B cell (primary cell): Measurements from ENCODE around the gene SHC2. TPM values are rescaled to one million over a fixed set of nuclear protein-coding genes. Genes with fewer than 3 reads are reported as not detected.

Source experiments
- ATAC-seq: fragments of 200-7000 bp; cut with Tn5 transposase; one replicate; pipeline ENCODE4 v1.10.0; 2021; ENCODE audit warnings: low read depth, mild to moderate bottlenecking, moderate number of reproducible peaks, moderate library complexity
- CTCF ChIA-PET: fragments of 350-600 bp; sonication (Branson Sonifier 250); formaldehyde crosslinking; loops from one replicate; lab custom pipeline; 2021; ENCODE audit warnings: antibody characterized with exemption, inconsistent platforms; lab: Charles Lee
- POLR2A ChIA-PET: fragments of 350-600 bp; sonication (Branson Sonifier 250); formaldehyde crosslinking; loops from one replicate; lab custom pipeline; 2021; ENCODE audit warnings: antibody characterized with exemption; lab: Charles Lee
- DNase-seq: peaks from one replicate; pipeline ENCODE4 v3.0.0; 2013
- H2AFZ ChIP-seq: 2 replicates; pipeline ENCODE4 v1.6.1; 2012; ENCODE audit warnings: mild to moderate bottlenecking, low read depth, low read length; ENCODE audit not compliant: insufficient read depth, poor library complexity, severe bottlenecking
- H3K27ac ChIP-seq, 2 donors: 1 replicate in 1 of 2; 2 replicates in 1 of 2; pipeline ENCODE4 v1.5.1; 2012 to 2013; ENCODE audit warnings: low read length in 2 of 2, mild to moderate bottlenecking in 2 of 2, moderate library complexity in 1 of 2
- H3K27me3 ChIP-seq, 4 experiments: fragments of 200-600 bp in 1 of 4; sonication (generic) in 1 of 4; replicated peaks in 1 of 4; 1 replicate in 2 of 4; 2 replicates in 2 of 4; pipeline versions ENCODE4 v1.6.1 to v1.7.0; 2013 to 2016; ENCODE audit warnings: low read length in 3 of 4, mild to moderate bottlenecking in 2 of 4, mixed read lengths in 1 of 4, moderate library complexity in 1 of 4; ENCODE audit not compliant: insufficient read depth in 4 of 4, control insufficient read depth in 3 of 4; ENCODE audit errors: control extremely low read depth in 1 of 4
- H3K36me3 ChIP-seq, 2 experiments: replicated peaks in 1 of 2; 1 replicate in 1 of 2; 2 replicates in 1 of 2; pipeline versions ENCODE4 v1.6.1 to v1.7.1; 2013; ENCODE audit warnings: low read length in 1 of 2; ENCODE audit not compliant: insufficient read depth in 2 of 2, control insufficient read depth in 1 of 2; ENCODE audit errors: control extremely low read depth in 1 of 2, extremely low read depth in 1 of 2
- H3K4me1 ChIP-seq, 2 donors: fragments of 200-600 bp in 1 of 2; sonication (generic) in 1 of 2; 1 replicate in 1 of 2; 2 replicates in 1 of 2; pipeline versions ENCODE4 v1.5.1 to v1.6.1; 2013 to 2017; ENCODE audit warnings: low read length in 2 of 2; ENCODE audit not compliant: control insufficient read depth in 2 of 2, insufficient read depth in 2 of 2
- H3K4me2 ChIP-seq: replicated peaks from 2 replicates; pipeline ENCODE3; 2012; ENCODE audit warnings: mild to moderate bottlenecking, low read depth, low read length; ENCODE audit not compliant: poor library complexity, severe bottlenecking
- H3K4me3 ChIP-seq, 5 experiments: fragments of 200-600 bp in 1 of 5; sonication (generic) in 1 of 5; 1 replicate in 3 of 5; 2 replicates in 2 of 5; pipeline versions ENCODE4 v1.5.1 to v1.7.0; 2011 to 2016; ENCODE audit warnings: low read length in 4 of 5, mild to moderate bottlenecking in 4 of 5, low read depth in 2 of 5, control low read depth in 1 of 5, moderate library complexity in 1 of 5; ENCODE audit not compliant: insufficient read depth in 1 of 5; ENCODE audit errors: control extremely low read depth in 1 of 5, extremely low read depth in 1 of 5
- H3K79me2 ChIP-seq: fragments of 200-600 bp; sonication (generic); one replicate; pipeline ENCODE4 v1.6.0; 2016; ENCODE audit warnings: low read length; ENCODE audit not compliant: control insufficient read depth, insufficient read depth
- H3K9ac ChIP-seq: fragments of 200-600 bp; sonication (generic); 2 replicates; pipeline ENCODE4 v1.6.1; 2017; ENCODE audit warnings: mild to moderate bottlenecking, low read length, moderate library complexity
- H3K9me3 ChIP-seq, 3 donors: one replicate each; pipeline versions ENCODE4 v1.6.1 to v1.7.1; 2013; ENCODE audit warnings: low read length in 2 of 3; ENCODE audit not compliant: control insufficient read depth in 2 of 3, insufficient read depth in 1 of 3; ENCODE audit errors: control extremely low read depth in 1 of 3
- H4K20me1 ChIP-seq: 2 replicates; pipeline ENCODE4 v1.6.0; 2012; ENCODE audit warnings: mild to moderate bottlenecking, low read length; ENCODE audit not compliant: insufficient read depth, control insufficient read depth, poor library complexity, severe bottlenecking
- H3K27ac Mint-ChIP-seq: one replicate; pipeline ENCODE4 v1.8.0; 2021; ENCODE audit warnings: mixed read lengths
- H3K27me3 Mint-ChIP-seq: one replicate; pipeline ENCODE4 v1.8.0; 2021; ENCODE audit warnings: mixed read lengths
- H3K4me1 Mint-ChIP-seq: one replicate; pipeline ENCODE4 v1.8.0; 2021; ENCODE audit warnings: mixed read lengths
- H3K4me3 Mint-ChIP-seq: one replicate; pipeline ENCODE4 v1.8.0; 2021; ENCODE audit warnings: mixed read lengths
- H3K9me3 Mint-ChIP-seq: one replicate; pipeline ENCODE4 v1.8.0; 2022; ENCODE audit warnings: mixed read lengths; ENCODE audit not compliant: insufficient read depth
- EZH2 ChIP-seq: IDR thresholded peaks from 2 replicates; pipeline ENCODE4 v1.6.1; 2012; ENCODE audit warnings: borderline replicate concordance, low read depth, mild to moderate bottlenecking, moderate library complexity, low read length; ENCODE audit not compliant: insufficient read depth, poor library complexity, severe bottlenecking
- WGBS: methylation state at CpG from one replicate; pipeline ENCODE4 v1.1.5; 2013; ENCODE audit warnings: missing lambda C conversion rate; ENCODE audit not compliant: insufficient coverage; 5-methylcytosine and 5-hydroxymethylcytosine counted together
- intact Hi-C: fragments of 100-400 bp; cut with micrococcal nuclease; formaldehyde crosslinking; loops from one replicate; pipeline ENCODE4 v1.10.0; 2022
- polyA plus RNA-seq: library from polyadenylated mRNA; depleted of rRNA; stranded (reverse); fragments of >200 nt; gene quantifications from 2 replicates; pipeline ENCODE4 v1.2.3, GENCODE V29; 2012
- total RNA-seq, 2 donors: library from RNA; stranded (reverse); fragments of 120-200 nt in 1 of 2; gene quantifications; 1 replicate in 1 of 2; 2 replicates in 1 of 2; pipeline versions ENCODE4 v1.2.3 to v1.2.4, GENCODE V29; 2013 to 2022
- TF ChIP-seq, protein P1 (sequence below): fragments of 200-600 bp; IDR thresholded peaks from one replicate; pipeline ENCODE4 v1.8.0; 2022; ENCODE audit warnings: antibody characterized with exemption, mild to moderate bottlenecking

The SHC2 gene
- total and polyA plus RNA-seq, 2 donors (not counting 1 experiment from before 2014, with no cell fraction given): 0.19 TPM; not detected in 1

- ChIA-PET POLR2A (no interaction called here), CTCF (no interaction called here)
- H3K27me3 Mint-ChIP-seq: peaks cover 10% of the 10 kb centered on the region
- DNase-seq (no peak), ATAC-seq (no peak)
- H3K27ac Mint-ChIP-seq: no peak overlapping the region
- peaks cover 7% of the 10 kb centered on the region for H3K4me1 Mint-ChIP-seq
- no peak overlapping the region for H3K4me3 Mint-ChIP-seq
- H3K9me3 Mint-ChIP-seq: no peaks in the 10 kb centered on the region
- no peaks in the 10 kb centered on the region for H3K36me3 ChIP-seq
- no peaks in the 10 kb centered on the region for H3K79me2 ChIP-seq
- peaks cover 10 to 11% of the 10 kb centered on the region in 2 donors for H3K4me1 ChIP-seq
- H3K4me2 ChIP-seq: no peak overlapping the region
- 85% methylated on average over 18 of the region's 18 CpGs for WGBS
- intact Hi-C loops: no loop called here
- H3K9me3 ChIP-seq: peaks cover 0 to 24% (median 0%) of the 10 kb centered on the region in 3 donors
- no peak overlapping the region for H3K4me3 ChIP-seq
- H4K20me1 ChIP-seq: no peaks in the 10 kb centered on the region
- no peak overlapping the region for H3K9ac ChIP-seq
- H2AFZ ChIP-seq: no peak overlapping the region
- peaks cover 0 to 25% (median 3%) of the 10 kb centered on the region in 4 experiments for H3K27me3 ChIP-seq
- no peak for TF ChIP-seq EZH2
- TF ChIP-seq, protein P1, sequence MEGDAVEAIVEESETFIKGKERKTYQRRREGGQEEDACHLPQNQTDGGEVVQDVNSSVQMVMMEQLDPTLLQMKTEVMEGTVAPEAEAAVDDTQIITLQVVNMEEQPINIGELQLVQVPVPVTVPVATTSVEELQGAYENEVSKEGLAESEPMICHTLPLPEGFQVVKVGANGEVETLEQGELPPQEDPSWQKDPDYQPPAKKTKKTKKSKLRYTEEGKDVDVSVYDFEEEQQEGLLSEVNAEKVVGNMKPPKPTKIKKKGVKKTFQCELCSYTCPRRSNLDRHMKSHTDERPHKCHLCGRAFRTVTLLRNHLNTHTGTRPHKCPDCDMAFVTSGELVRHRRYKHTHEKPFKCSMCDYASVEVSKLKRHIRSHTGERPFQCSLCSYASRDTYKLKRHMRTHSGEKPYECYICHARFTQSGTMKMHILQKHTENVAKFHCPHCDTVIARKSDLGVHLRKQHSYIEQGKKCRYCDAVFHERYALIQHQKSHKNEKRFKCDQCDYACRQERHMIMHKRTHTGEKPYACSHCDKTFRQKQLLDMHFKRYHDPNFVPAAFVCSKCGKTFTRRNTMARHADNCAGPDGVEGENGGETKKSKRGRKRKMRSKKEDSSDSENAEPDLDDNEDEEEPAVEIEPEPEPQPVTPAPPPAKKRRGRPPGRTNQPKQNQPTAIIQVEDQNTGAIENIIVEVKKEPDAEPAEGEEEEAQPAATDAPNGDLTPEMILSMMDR: no peak
- no peak overlapping the region for H3K27ac ChIP-seq
Measured at GRCh38 chr19:456547-457110, 4.2 kb downstream of the SHC2 start.

- DNase-seq (no peak), ATAC-seq (no peak)
- Histone ChIP-seq H3K27me3 (peaks cover 0 to 20% (median 2%) of the 10 kb centered on the region in 4 experiments), H3K4me1 (peaks cover 5% of the 10 kb centered on the region in 2 donors), H3K9me3 (peaks cover 0 to 26% (median 0%) of the 10 kb centered on the region in 3 donors), H3K9ac (no peak overlapping the region), H3K4me2 (no peak overlapping the region), H3K79me2 (no peaks in the 10 kb centered on the region), H2AFZ (no peak overlapping the region), H4K20me1 (no peaks in the 10 kb centered on the region), H3K4me3 (no peak overlapping the region), H3K27ac (no peak overlapping the region), H3K36me3 (no peaks in the 10 kb centered on the region)
- H3K4me1 Mint-ChIP-seq: peaks cover 6% of the 10 kb centered on the region
- no peak overlapping the region for H3K27ac Mint-ChIP-seq
- no peak for TF ChIP-seq EZH2
- TF ChIP-seq, protein P1: no peak
- 93% methylated on average over 30 of the region's 31 CpGs for WGBS
- no peaks in the 10 kb centered on the region for H3K9me3 Mint-ChIP-seq
- ChIA-PET POLR2A (no interaction called here), CTCF (no interaction called here)
- intact Hi-C loops: no loop called here
- H3K4me3 Mint-ChIP-seq: no peak overlapping the region
- peaks cover 10% of the 10 kb centered on the region for H3K27me3 Mint-ChIP-seq
Measured at GRCh38 chr19:455851-456546, 4.8 kb downstream of the SHC2 start.
